K562 (cell line): ENCODE measurements around the gene SUPT3H. TPM values are rescaled to one million over a fixed set of nuclear protein-coding genes. Genes with fewer than 3 reads are reported as not detected.

Experiments used
- ATAC-seq: fragments of 200-7000 bp; cut with Tn5 transposase; 3 replicates; pipeline ENCODE4 v1.9.1; 2020; ENCODE audit warnings: moderate library complexity
- BruUV-seq: library from RNA; stranded (reverse); fragments of 400-500 nt; replicated peaks from 2 replicates; lab custom pipeline; 2021; lab: Mats Ljungman, UMichigan
- CTCF ChIA-PET: fragments of 300-600 bp; formaldehyde crosslinking; extraction: SDS; loops from one replicate; lab custom pipeline; 2021; ENCODE audit warnings: low intra/inter-chr PET ratio; lab: Yijun Ruan, JAX
- POLR2A ChIA-PET: fragments of 300-600, 350-650 bp; sonication (Branson Sonifier 250); formaldehyde crosslinking; extraction: SDS; loops from one replicate; lab custom pipeline; 2021; ENCODE audit warnings: antibody characterized with exemption, inconsistent platforms; lab: Yijun Ruan, JAX
- DNase-seq, 4 experiments: peaks; one replicate each; pipeline versions ENCODE4 v3.0.0 to v3.0.0-alpha.2; 2011 to 2018; ENCODE audit warnings: low spot score in 3 of 4, mixed read lengths in 3 of 4; ENCODE audit errors: extremely low read depth in 1 of 4
- FAIRE-seq: peaks from 2 replicates; lab custom pipeline; 2011; peaks lifted over from hg19 to GRCh38; lab: Jason Lieb, UNC
- H2AFZ ChIP-seq: 2 replicates; pipeline ENCODE4 v1.6.0; 2011; ENCODE audit warnings: low read depth, low read length, control low read depth, inconsistent platforms
- H3K27ac ChIP-seq: fragments of 200-600 bp; 3 replicates; pipeline ENCODE4 v1.8.0; 2011; ENCODE audit warnings: low read depth, mild to moderate bottlenecking, control low read depth, inconsistent platforms, low read length, moderate library complexity, mixed read lengths; ENCODE audit errors: extremely low read depth
- H3K27me3 ChIP-seq, 2 experiments: fragments of 300-600 bp in 1 of 2; 2 replicates in 1 of 2; 3 replicates in 1 of 2; pipeline versions ENCODE4 v1.6.0 to v1.8.0; 2011; ENCODE audit warnings: inconsistent platforms in 2 of 2, low read length in 2 of 2, mild to moderate bottlenecking in 1 of 2, mixed read lengths in 1 of 2, moderate library complexity in 1 of 2; ENCODE audit not compliant: control insufficient read depth in 2 of 2, insufficient read depth in 2 of 2
- H3K36me3 ChIP-seq: fragments of 300-600 bp; 3 replicates; pipeline ENCODE4 v1.8.0; 2011; ENCODE audit warnings: mild to moderate bottlenecking, low read length, inconsistent platforms; ENCODE audit not compliant: control insufficient read depth, insufficient read depth
- H3K4me1 ChIP-seq, 2 experiments: fragments of 200-600 bp in 1 of 2; replicated peaks in 1 of 2; 2 replicates in 1 of 2; 3 replicates in 1 of 2; pipeline versions ENCODE4 v1.5.1 to v1.8.0; 2011; ENCODE audit warnings: inconsistent platforms in 2 of 2, low read length in 2 of 2, mild to moderate bottlenecking in 1 of 2, mixed read lengths in 1 of 2, moderate library complexity in 1 of 2; ENCODE audit not compliant: control insufficient read depth in 2 of 2, insufficient read depth in 2 of 2
- H3K4me2 ChIP-seq: 2 replicates; pipeline ENCODE4 v1.6.1; 2011; ENCODE audit warnings: low read length, control low read depth, inconsistent platforms, mixed read lengths; ENCODE audit not compliant: insufficient read depth
- H3K4me3 ChIP-seq: fragments of 200-600 bp; sonication (generic), shearing (Covaris generic); 2 replicates; pipeline ENCODE4 v1.5.1; 2016; ENCODE audit warnings: control low read depth, inconsistent platforms
- H3K79me2 ChIP-seq: fragments of 200-600 bp; 3 replicates; pipeline ENCODE4 v1.8.0; 2011; ENCODE audit warnings: low read length, inconsistent platforms; ENCODE audit not compliant: control insufficient read depth, insufficient read depth
- H3K9ac ChIP-seq, 2 experiments: 2 replicates each; pipeline versions ENCODE4 v1.6.0 to v1.6.1; 2011; ENCODE audit warnings: low read depth in 2 of 2, low read length in 2 of 2, control low read depth in 1 of 2, inconsistent platforms in 1 of 2, mild to moderate bottlenecking in 1 of 2, mixed read lengths in 1 of 2; ENCODE audit not compliant: insufficient read depth in 1 of 2
- H3K9me1 ChIP-seq: one replicate; pipeline ENCODE4 v1.6.0; 2011; ENCODE audit warnings: inconsistent platforms, mild to moderate bottlenecking, low read length, moderate library complexity; ENCODE audit not compliant: control insufficient read depth, insufficient read depth
- H3K9me3 ChIP-seq: replicated peaks from 2 replicates; pipeline ENCODE4 v1.5.1; 2011; ENCODE audit warnings: low read depth, low read length, inconsistent platforms; ENCODE audit not compliant: control insufficient read depth, insufficient read depth
- H4K20me1 ChIP-seq: replicated peaks from 2 replicates; pipeline ENCODE4 v1.6.1; 2011; ENCODE audit warnings: low read length, inconsistent platforms, mixed read lengths; ENCODE audit not compliant: control insufficient read depth, insufficient read depth
- TRIM28 ChIP-seq: fragments of 450-650 bp; IDR thresholded peaks from 2 replicates; pipeline ENCODE4 v1.6.1; 2017
- WGBS: fragments of 100-300 bp; shearing (Covaris generic); methylation state at CpG from one replicate; pipeline ENCODE4 v1.1.6; 2016; ENCODE audit warnings: low coverage, mixed read lengths; ENCODE audit not compliant: insufficient coverage; ENCODE audit errors: missing lambda C conversion rate; 5-methylcytosine and 5-hydroxymethylcytosine counted together
- in situ Hi-C: fragments of 300-500 bp; cut with MboI; formaldehyde crosslinking; loops from 4 replicates; pipeline ENCODE4 v1.15.0; 2018; ENCODE audit warnings: inconsistent platforms, mixed read lengths
- intact Hi-C: fragments of 100-400 bp; cut with micrococcal nuclease; formaldehyde crosslinking; loops from 2 replicates; pipeline ENCODE4 v1.14.2; 2022
- polyA plus RNA-seq, 8 experiments: library from polyadenylated mRNA; depleted of rRNA in 4 of 8; stranded (reverse) in 5 of 8; unstranded in 3 of 8; fragments of >200 nt; fragmentation: Nextera tagmentation in 2 of 8; fragmentation: Illumina TruSeq in 1 of 8; extraction: Ambion mirVana in 2 of 8; extraction: Trizol in 1 of 8; gene quantifications; 2 replicates each; pipeline versions ENCODE4 v1.2.1 to v1.2.3, GENCODE V29; 2011 to 2014; ENCODE audit warnings: inconsistent platforms in 1 of 8, missing spikeins in 1 of 8
- total RNA-seq, 7 experiments: library from RNA; depleted of rRNA in 6 of 7; stranded (reverse); fragments of >200 nt in 6 of 7; fragmentation: Illumina TruSeq in 2 of 7; extraction: Trizol in 2 of 7; gene quantifications; 2 replicates each; pipeline versions ENCODE4 v1.2.1 to v1.2.3, GENCODE V29; 2011 to 2021; ENCODE audit warnings: low replicate concordance in 1 of 7
- TF ChIP-seq, protein P1 (sequence below): fragments of 250-450 bp; sonication (Bioruptor Pico); IDR thresholded peaks from 2 replicates; pipeline ENCODE4 v1.5.0; 2021; ENCODE audit warnings: mild to moderate bottlenecking, borderline replicate concordance

Gene SUPT3H
- total and polyA plus RNA-seq, 9 of the 15 experiments (the other 6 are each of a cell fraction or from before 2014, with no cell fraction given) = 7.2 to 16.3 (median 11.9) TPM

GRCh38 chr6:45163952-45164766 lies 213.6 kb downstream of the SUPT3H start:
- DNase-seq (no peak), ATAC-seq (no peak), FAIRE-seq (no peak)
- no peak overlapping the region for H3K4me3 ChIP-seq
- no peaks in the 10 kb centered on the region for H3K27me3 ChIP-seq
- no peak overlapping the region for H3K9ac ChIP-seq
- in situ Hi-C loops = no loop called here
- no TSS peak for BruUV-seq
- H3K9me3 ChIP-seq = no peaks in the 10 kb centered on the region
- H3K4me2 ChIP-seq = no peak overlapping the region
- CTCF ChIA-PET = no interaction called here
- no peaks in the 10 kb centered on the region for H3K9me1 ChIP-seq
- no peaks in the 10 kb centered on the region for H3K79me2 ChIP-seq
- TF ChIP-seq, protein P1, sequence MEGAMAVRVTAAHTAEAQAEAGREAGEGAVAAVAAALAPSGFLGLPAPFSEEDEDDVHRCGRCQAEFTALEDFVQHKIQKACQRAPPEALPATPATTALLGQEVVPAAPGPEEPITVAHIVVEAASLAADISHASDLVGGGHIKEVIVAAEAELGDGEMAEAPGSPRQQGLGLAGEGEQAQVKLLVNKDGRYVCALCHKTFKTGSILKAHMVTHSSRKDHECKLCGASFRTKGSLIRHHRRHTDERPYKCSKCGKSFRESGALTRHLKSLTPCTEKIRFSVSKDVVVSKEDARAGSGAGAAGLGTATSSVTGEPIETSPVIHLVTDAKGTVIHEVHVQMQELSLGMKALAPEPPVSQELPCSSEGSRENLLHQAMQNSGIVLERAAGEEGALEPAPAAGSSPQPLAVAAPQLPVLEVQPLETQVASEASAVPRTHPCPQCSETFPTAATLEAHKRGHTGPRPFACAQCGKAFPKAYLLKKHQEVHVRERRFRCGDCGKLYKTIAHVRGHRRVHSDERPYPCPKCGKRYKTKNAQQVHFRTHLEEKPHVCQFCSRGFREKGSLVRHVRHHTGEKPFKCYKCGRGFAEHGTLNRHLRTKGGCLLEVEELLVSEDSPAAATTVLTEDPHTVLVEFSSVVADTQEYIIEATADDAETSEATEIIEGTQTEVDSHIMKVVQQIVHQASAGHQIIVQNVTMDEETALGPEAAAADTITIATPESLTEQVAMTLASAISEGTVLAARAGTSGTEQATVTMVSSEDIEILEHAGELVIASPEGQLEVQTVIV (CRISPR knock-in tag) = no peak
- TF ChIP-seq TRIM28 = no peak
- POLR2A ChIA-PET = interaction anchor here (0.7 to 2.0 kb wide), 4 partner anchors 10 to 26 kb away, joined by 4 to 6 read pairs (median 5); no protein-coding TSS in a partner anchor
- intact Hi-C loops = no loop called here
- H3K4me1 ChIP-seq = no peaks in the 10 kb centered on the region; a peak in 1 of 5 replicates
- H4K20me1 ChIP-seq = no peaks in the 10 kb centered on the region
- H3K36me3 ChIP-seq = no peaks in the 10 kb centered on the region
- WGBS = 45% methylated on average over 3 of the region's 3 CpGs
- H2AFZ ChIP-seq = no peak overlapping the region
- no peak overlapping the region for H3K27ac ChIP-seq
